HL-60 (cell line): ENCODE measurements around the gene ANGPTL2.
"Not testable (repeated sequence)": the region's sequence is repeated elsewhere in the genome, so short reads cannot be mapped to it uniquely, and the experiment has no call there.

Experiments
- DNase-seq, 2 experiments: peaks; one replicate each; pipeline ENCODE4 v3.0.0-alpha.2; 2010 to 2020; ENCODE audit warnings: low read depth in 1 of 2, low spot score in 1 of 2
- H3K27ac ChIP-seq: fragments of 250-450 bp; sonication (Bioruptor Pico); replicated peaks from 2 replicates; pipeline ENCODE4 v1.5.1; 2020; ENCODE audit warnings: mild to moderate bottlenecking, moderate library complexity
- H3K27me3 ChIP-seq: fragments of 250-450 bp; sonication (Bioruptor Pico); 2 replicates; pipeline ENCODE4 v1.5.1; 2021; ENCODE audit warnings: mild to moderate bottlenecking, moderate library complexity; ENCODE audit not compliant: insufficient read depth, poor library complexity, severe bottlenecking
- H3K4me3 ChIP-seq: replicated peaks from 2 replicates; pipeline ENCODE4 v1.5.1; 2011; ENCODE audit warnings: mild to moderate bottlenecking, control low read depth, low read length; ENCODE audit not compliant: insufficient read depth
- GABPA ChIP-seq: IDR thresholded peaks from 2 replicates; pipeline ENCODE4 v1.6.1; 2012; ENCODE audit warnings: low read depth
- POLR2AphosphoS5 ChIP-seq: IDR thresholded peaks from 2 replicates; pipeline ENCODE4 v1.6.1; 2012; ENCODE audit warnings: low read depth
- SPI1 ChIP-seq: IDR thresholded peaks from 2 replicates; pipeline ENCODE4 v1.6.1; 2012; ENCODE audit warnings: low read depth, mild to moderate bottlenecking, borderline replicate concordance
- long read RNA-seq: library from polyadenylated mRNA; unstranded; transcript quantifications from one replicate; pipeline ENCODE4 v2.0.0, GENCODE V29; 2020
- TF ChIP-seq, protein P1 (sequence below): IDR thresholded peaks from 2 replicates; pipeline ENCODE4 v1.6.1; 2012; ENCODE audit warnings: low read depth; ENCODE audit not compliant: insufficient replicate concordance
- TF ChIP-seq, protein P2 (sequence below): IDR thresholded peaks from one replicate; pipeline ENCODE4 v1.5.1; 2011; ENCODE audit warnings: low read length, control low read depth, inconsistent platforms; ENCODE audit not compliant: insufficient read depth

ANGPTL2 gene, protein sequence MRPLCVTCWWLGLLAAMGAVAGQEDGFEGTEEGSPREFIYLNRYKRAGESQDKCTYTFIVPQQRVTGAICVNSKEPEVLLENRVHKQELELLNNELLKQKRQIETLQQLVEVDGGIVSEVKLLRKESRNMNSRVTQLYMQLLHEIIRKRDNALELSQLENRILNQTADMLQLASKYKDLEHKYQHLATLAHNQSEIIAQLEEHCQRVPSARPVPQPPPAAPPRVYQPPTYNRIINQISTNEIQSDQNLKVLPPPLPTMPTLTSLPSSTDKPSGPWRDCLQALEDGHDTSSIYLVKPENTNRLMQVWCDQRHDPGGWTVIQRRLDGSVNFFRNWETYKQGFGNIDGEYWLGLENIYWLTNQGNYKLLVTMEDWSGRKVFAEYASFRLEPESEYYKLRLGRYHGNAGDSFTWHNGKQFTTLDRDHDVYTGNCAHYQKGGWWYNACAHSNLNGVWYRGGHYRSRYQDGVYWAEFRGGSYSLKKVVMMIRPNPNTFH
- long read RNA-seq, result 0 reads

DNA sequence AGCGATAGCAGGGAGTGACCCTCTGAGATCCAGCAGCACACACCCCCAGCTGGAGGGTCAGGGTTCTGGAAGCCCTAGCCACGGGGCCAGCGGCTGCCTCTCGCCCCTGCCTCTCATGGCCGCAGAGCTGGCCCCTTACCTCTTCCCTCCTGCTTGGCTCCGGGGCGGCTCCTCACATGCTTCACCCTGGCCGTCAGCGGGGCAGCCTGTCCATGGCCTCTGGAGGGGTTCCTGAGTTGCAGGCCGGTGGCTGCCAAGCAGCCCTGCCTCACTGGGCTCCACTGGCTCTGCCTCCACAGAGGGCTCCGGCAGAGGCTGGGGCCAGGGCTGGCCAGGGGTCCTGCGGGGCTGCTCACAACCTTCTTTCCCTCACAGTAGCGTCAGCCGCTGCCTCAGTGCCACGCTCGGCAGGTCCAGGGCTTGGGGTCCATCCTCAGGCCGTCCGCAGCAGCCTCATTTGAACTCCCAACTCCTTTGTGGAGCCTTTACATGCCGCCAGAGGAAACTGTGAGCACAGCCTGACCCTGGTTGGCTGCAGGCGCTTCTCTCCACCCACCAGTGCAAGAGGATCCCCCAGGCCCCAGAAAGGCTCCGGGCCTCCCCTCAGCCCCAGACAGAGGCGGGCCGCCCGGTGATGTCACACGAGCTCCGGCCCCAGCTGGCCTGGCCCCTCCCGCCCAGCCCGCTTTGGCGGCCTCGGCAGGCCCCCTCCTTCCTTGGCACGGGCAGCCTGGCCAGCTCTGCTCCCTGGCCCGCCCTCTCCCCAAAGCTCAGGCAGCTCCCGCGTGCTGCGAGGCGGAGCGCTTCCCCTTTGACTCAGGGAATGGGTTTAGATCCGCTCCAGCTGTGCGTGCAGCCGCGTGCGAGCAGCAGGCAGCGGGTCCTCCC is at the start of gene ANGPTL2:
Gene ANGPTL2 (minus strand): TSS at position 460 of the 888 bp plus-strand sequence. CDS start 13,904 bp downstream, outside the sequence.
- H3K27ac ChIP-seq, result no peak within 1 kb of the TSS
- DNase-seq, result peak; percentile 62 to 72
- peaks cover 22% of the 10 kb centered on the region for H3K27me3 ChIP-seq
- H3K4me3 ChIP-seq, result no peak within 1 kb of the TSS
- peak; percentile 66; the same call in 1 of the 2 replicates for TF ChIP-seq SPI1
- TF ChIP-seq, protein P1, sequence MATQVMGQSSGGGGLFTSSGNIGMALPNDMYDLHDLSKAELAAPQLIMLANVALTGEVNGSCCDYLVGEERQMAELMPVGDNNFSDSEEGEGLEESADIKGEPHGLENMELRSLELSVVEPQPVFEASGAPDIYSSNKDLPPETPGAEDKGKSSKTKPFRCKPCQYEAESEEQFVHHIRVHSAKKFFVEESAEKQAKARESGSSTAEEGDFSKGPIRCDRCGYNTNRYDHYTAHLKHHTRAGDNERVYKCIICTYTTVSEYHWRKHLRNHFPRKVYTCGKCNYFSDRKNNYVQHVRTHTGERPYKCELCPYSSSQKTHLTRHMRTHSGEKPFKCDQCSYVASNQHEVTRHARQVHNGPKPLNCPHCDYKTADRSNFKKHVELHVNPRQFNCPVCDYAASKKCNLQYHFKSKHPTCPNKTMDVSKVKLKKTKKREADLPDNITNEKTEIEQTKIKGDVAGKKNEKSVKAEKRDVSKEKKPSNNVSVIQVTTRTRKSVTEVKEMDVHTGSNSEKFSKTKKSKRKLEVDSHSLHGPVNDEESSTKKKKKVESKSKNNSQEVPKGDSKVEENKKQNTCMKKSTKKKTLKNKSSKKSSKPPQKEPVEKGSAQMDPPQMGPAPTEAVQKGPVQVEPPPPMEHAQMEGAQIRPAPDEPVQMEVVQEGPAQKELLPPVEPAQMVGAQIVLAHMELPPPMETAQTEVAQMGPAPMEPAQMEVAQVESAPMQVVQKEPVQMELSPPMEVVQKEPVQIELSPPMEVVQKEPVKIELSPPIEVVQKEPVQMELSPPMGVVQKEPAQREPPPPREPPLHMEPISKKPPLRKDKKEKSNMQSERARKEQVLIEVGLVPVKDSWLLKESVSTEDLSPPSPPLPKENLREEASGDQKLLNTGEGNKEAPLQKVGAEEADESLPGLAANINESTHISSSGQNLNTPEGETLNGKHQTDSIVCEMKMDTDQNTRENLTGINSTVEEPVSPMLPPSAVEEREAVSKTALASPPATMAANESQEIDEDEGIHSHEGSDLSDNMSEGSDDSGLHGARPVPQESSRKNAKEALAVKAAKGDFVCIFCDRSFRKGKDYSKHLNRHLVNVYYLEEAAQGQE, result no peak

DNA sequence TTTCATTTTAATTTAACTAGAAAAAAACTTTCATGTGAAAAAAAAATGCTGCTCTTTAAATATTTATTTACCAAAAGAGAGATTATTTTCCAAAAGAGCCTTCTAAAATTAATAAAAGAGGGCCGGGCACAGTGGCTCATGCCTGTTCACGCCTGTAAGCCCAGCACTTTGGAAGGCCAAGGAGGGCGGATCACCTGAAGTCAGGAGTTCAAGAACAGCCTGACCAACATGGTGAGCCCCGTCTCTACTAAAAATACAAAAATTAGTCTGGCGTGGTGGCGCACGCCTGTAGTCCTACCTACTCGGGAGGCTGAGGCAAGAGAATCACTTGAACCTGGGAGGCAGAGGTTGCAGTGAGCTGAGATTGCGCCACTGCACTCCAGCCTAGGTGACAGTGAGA is 48.9 kb upstream of the ANGPTL2 start:
- DNase-seq, H3K4me3 ChIP-seq, H3K27me3 ChIP-seq, H3K27ac ChIP-seq: not testable (repeated sequence)

DNA sequence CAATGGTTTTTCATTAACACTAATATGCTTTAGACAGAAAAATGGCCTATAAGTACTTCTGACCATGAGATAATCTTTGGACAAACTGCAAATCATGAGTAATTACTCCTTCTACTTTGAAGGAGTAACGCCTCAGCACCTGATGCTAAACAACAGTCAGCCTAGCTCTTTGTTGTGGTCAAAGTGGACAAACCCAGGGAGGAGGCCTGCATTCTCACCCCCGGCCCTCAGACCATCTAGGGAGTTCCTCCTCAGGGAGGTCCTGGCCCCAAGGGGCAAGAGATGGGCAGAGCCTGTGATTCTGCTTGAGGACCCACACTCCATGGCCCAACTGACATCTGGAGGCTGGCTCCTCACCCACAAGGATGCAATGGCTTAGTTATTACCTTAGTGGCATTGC is 48.2 kb upstream of the ANGPTL2 start:
- DNase-seq, result no peak
- TF ChIP-seq, protein P1, result no peak
- TF ChIP-seq SPI1 (no peak), GABPA (no peak), POLR2AphosphoS5 (no peak)
- TF ChIP-seq, protein P2, sequence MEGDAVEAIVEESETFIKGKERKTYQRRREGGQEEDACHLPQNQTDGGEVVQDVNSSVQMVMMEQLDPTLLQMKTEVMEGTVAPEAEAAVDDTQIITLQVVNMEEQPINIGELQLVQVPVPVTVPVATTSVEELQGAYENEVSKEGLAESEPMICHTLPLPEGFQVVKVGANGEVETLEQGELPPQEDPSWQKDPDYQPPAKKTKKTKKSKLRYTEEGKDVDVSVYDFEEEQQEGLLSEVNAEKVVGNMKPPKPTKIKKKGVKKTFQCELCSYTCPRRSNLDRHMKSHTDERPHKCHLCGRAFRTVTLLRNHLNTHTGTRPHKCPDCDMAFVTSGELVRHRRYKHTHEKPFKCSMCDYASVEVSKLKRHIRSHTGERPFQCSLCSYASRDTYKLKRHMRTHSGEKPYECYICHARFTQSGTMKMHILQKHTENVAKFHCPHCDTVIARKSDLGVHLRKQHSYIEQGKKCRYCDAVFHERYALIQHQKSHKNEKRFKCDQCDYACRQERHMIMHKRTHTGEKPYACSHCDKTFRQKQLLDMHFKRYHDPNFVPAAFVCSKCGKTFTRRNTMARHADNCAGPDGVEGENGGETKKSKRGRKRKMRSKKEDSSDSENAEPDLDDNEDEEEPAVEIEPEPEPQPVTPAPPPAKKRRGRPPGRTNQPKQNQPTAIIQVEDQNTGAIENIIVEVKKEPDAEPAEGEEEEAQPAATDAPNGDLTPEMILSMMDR, result no peak
- Histone ChIP-seq H3K4me3 (no peak overlapping the region), H3K27ac (no peak overlapping the region), H3K27me3 (no peaks in the 10 kb centered on the region)

DNA sequence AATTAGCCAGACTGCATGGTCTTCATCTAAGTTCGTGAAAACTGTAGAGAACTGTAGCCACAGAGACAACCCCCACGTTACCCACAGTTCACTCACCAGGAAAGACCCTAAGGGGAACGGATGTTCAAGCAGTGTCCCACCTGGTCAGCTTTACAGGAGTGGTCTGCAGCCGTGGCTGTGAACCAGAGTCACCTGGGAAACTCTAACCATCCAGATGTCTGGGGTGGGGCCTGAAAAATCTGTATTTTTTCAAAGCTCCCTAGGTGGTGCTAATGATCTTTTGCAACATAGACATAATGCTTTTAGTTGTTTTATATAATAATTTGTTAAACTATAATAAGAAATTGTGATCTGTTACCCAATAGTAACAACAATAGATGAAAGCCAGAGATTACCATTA is 47.7 kb upstream of the ANGPTL2 start:
- no peak for DNase-seq
- Histone ChIP-seq H3K27ac (no peak overlapping the region), H3K27me3 (no peaks in the 10 kb centered on the region), H3K4me3 (no peak overlapping the region)
- TF ChIP-seq POLR2AphosphoS5, result no peak
- TF ChIP-seq, protein P2, result no peak
- no peak for TF ChIP-seq GABPA
- TF ChIP-seq, protein P1, result no peak
- TF ChIP-seq SPI1, result no peak
